Measurements from ENCODE around the gene TNS2. TPM values are rescaled to one million over a fixed set of nuclear protein-coding genes. Genes with fewer than 3 reads are reported as not detected.
A peak's percentile ranks its signal among the peaks of the same experiment; 100 is the strongest.

TNS2 gene
- polyA plus RNA-seq, 1 of the 3 experiments (the other 2 are of a cell fraction): 50.0 TPM

DNA sequence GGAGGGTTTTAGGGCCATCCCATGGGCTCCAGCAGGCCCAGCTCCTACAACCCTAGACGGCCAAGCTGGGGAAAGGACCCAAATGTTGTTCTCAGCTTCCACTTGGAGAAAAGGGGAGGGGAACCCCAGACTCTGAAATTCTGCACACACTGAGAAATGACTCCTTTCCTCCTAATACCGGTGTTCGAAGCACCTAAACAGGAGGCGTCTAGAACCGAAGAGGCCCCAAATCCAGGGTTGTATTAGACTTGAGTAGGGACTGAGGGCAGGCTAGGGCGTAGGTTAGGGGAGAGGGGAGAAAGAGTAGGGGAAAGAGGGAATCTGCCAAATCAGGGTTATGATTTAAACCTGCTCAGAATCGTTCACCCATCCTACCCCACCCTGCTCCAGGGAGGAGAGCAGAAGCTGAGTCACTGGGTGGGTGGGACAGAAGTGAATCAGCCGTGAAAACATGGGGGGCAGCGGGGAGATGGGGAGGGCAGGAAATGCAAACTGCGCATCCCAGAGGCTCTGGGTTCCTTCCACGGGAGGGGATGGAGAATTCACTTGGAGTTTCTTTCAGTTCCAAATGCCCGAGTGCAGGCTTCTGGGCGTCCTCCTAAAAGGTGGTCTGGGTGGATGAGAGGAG lies 48.6 kb downstream of the TNS2 start (continued):
- TF ChIP-seq, protein P1, sequence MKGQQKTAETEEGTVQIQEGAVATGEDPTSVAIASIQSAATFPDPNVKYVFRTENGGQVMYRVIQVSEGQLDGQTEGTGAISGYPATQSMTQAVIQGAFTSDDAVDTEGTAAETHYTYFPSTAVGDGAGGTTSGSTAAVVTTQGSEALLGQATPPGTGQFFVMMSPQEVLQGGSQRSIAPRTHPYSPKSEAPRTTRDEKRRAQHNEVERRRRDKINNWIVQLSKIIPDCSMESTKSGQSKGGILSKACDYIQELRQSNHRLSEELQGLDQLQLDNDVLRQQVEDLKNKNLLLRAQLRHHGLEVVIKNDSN (IDR thresholded peaks at IDR 0.05; ENCODE audit: borderline replicate concordance, low read depth): no peak
- TF ChIP-seq RXRA (IDR thresholded peaks at IDR 0.05; ENCODE audit: borderline replicate concordance, low read depth): peak; percentile 40; the same call in 1 of the 2 replicates
- TF ChIP-seq FOSL2 (IDR thresholded peaks at IDR 0.05; ENCODE audit: borderline replicate concordance, low read depth): peak; percentile 97
- 0 out of 2 replicates have a peak, but pooled peaks have one; percentile 41 for TF ChIP-seq GABPA (IDR thresholded peaks at IDR 0.05; ENCODE audit: low read depth)
- TF ChIP-seq TCF12 (IDR thresholded peaks at IDR 0.05): peak; percentile 72
- no peak for TF ChIP-seq MEF2A (IDR thresholded peaks at IDR 0.05; ENCODE audit: borderline replicate concordance, low read depth)
- TF ChIP-seq, protein P2, sequence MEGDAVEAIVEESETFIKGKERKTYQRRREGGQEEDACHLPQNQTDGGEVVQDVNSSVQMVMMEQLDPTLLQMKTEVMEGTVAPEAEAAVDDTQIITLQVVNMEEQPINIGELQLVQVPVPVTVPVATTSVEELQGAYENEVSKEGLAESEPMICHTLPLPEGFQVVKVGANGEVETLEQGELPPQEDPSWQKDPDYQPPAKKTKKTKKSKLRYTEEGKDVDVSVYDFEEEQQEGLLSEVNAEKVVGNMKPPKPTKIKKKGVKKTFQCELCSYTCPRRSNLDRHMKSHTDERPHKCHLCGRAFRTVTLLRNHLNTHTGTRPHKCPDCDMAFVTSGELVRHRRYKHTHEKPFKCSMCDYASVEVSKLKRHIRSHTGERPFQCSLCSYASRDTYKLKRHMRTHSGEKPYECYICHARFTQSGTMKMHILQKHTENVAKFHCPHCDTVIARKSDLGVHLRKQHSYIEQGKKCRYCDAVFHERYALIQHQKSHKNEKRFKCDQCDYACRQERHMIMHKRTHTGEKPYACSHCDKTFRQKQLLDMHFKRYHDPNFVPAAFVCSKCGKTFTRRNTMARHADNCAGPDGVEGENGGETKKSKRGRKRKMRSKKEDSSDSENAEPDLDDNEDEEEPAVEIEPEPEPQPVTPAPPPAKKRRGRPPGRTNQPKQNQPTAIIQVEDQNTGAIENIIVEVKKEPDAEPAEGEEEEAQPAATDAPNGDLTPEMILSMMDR (IDR thresholded peaks at IDR 0.05): no peak
- no peak for TF ChIP-seq GATA2 (CRISPR knock-in tag; IDR thresholded peaks at IDR 0.05)
- TF ChIP-seq SMC3 (IDR thresholded peaks at IDR 0.05; ENCODE audit: low read depth, low read length): no peak
- no peak for TF ChIP-seq FOXJ3 (CRISPR knock-in tag; IDR thresholded peaks at IDR 0.05)
- TF ChIP-seq, protein P3, sequence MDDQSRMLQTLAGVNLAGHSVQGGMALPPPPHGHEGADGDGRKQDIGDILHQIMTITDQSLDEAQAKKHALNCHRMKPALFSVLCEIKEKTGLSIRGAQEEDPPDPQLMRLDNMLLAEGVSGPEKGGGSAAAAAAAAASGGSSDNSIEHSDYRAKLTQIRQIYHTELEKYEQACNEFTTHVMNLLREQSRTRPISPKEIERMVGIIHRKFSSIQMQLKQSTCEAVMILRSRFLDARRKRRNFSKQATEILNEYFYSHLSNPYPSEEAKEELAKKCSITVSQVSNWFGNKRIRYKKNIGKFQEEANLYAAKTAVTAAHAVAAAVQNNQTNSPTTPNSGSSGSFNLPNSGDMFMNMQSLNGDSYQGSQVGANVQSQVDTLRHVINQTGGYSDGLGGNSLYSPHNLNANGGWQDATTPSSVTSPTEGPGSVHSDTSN (IDR thresholded peaks at IDR 0.05): peak; percentile 36; the same call in 1 of the 2 replicates
- TF ChIP-seq, protein P4, sequence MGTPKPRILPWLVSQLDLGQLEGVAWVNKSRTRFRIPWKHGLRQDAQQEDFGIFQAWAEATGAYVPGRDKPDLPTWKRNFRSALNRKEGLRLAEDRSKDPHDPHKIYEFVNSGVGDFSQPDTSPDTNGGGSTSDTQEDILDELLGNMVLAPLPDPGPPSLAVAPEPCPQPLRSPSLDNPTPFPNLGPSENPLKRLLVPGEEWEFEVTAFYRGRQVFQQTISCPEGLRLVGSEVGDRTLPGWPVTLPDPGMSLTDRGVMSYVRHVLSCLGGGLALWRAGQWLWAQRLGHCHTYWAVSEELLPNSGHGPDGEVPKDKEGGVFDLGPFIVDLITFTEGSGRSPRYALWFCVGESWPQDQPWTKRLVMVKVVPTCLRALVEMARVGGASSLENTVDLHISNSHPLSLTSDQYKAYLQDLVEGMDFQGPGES (IDR thresholded peaks at IDR 0.05; ENCODE audit: low read depth, low read length): no peak

DNA sequence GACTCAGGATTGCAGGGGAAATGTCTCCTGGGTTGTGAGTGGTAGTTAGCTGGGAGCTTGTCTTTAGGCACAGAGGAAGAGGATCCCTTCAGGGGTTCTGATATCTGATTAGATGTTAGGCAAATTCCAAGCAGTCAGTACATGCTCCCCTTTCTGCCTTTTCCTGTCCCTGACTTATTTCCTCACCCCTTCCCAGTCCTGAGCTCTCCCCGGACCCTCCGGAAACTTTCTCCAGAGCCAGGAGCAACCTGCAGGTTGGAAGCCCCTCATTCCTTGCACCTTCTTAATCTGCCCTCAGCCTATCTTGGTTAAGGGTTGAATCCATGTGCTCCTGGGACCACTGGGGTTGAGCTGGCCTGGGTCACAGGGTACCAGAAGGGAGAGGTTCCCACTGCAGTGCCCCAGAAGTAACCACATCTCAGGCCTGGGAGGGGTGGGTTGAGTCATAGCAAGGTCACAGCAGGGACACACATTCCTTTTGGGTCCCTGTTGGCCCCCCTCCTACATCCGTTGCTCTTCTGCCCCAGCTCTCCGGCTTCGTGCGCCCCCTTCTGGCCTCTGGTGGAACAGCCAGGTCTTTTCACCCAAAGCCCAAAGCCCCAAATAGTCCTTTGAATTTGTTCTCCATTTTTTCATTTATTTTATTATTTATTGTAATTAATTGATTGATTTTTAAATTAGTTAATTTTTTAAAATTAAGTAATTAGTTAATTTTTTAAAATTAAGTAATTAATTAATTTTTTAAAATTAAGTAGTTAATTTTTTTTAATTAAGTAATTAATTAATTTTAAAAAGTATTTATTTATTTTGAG lies 49.4 kb downstream of the TNS2 start:
- Histone ChIP-seq H3K4me3 (ENCODE audit: low read depth in 2 of 2, low read length in 1 of 2) (peak overlapping the region; percentile 62 to 78; a peak in 3 of 4 replicates), H3K27me3 (ENCODE audit: insufficient read depth) (no peaks in the 10 kb centered on the region), H4K20me1 (ENCODE audit: insufficient read depth) (no peaks in the 10 kb centered on the region), H3K36me3 (replicated peaks in 1 of 2; ENCODE audit: control insufficient read depth in 1 of 2, insufficient read depth in 2 of 2, low read length in 1 of 2) (peaks cover 8% of the 10 kb centered on the region in 2 experiments), H3F3A (replicated peaks; ENCODE audit: insufficient read depth) (peaks cover 30% of the 10 kb centered on the region), H3K27ac (ENCODE audit: low read depth in 2 of 2, low read length in 1 of 2) (peak overlapping the region; percentile 90 to 98), H3K4me2 (peak overlapping the region; percentile 100), H2AFZ (ENCODE audit: low read depth) (no peak overlapping the region), H3K4me1 (ENCODE audit: control insufficient read depth in 1 of 2, insufficient read depth in 2 of 2, low read depth in 1 of 2, low read length in 1 of 2) (peaks cover 10 to 21% of the 10 kb centered on the region in 2 experiments; a peak in 2 of 4 replicates), H3K79me2 (ENCODE audit: insufficient read depth) (peaks cover 10% of the 10 kb centered on the region; the same call in 1 of the 2 replicates), H3K9ac (peak overlapping the region; percentile 81), H3K9me2 (no peaks in the 10 kb centered on the region), H3K9me3 (no peaks in the 10 kb centered on the region)
- peak; percentile 90 for DNase-seq
- ChIA-PET CTCF (interaction anchor here (0.5 to 7.6 kb wide), 34 partner anchors 9 to 215 kb away, joined by 3 to 385 read pairs (median 4); partner anchors contain the start of genes ESPL1, SPRYD3 and TNS2), POLR2A (interaction anchor here (0.9 to 1.5 kb wide), 2 partner anchors 33 to 35 kb away, joined by 3 to 7 read pairs; no protein-coding TSS in a partner anchor)
- WGBS (ENCODE audit: low lambda C conversion rate): 23% methylated on average over 6 of the region's 6 CpGs
- TF ChIP-seq CHD2 (IDR thresholded peaks at IDR 0.05; ENCODE audit: low read length, partially characterized antibody) (no peak), TCF12 (IDR thresholded peaks at IDR 0.05) (peak; percentile 74), YY1 (IDR thresholded peaks at IDR 0.05; ENCODE audit: low read depth) (no peak), SMC3 (IDR thresholded peaks at IDR 0.05; ENCODE audit: low read depth, low read length) (peak; percentile 96), JUND (IDR thresholded peaks at IDR 0.05) (peak; percentile 72), RAD21 (IDR thresholded peaks at IDR 0.05; ENCODE audit: low read length) (peak; percentile 86), ELF1 (IDR thresholded peaks at IDR 0.05) (no peak), POLR2AphosphoS5 (IDR thresholded peaks at IDR 0.05; ENCODE audit: low read depth, low read length) (peak; percentile 38; the same call in 1 of the 2 replicates)
- TF ChIP-seq, protein P1 (IDR thresholded peaks at IDR 0.05; ENCODE audit: borderline replicate concordance, low read depth): no peak
- TF ChIP-seq, protein P5, sequence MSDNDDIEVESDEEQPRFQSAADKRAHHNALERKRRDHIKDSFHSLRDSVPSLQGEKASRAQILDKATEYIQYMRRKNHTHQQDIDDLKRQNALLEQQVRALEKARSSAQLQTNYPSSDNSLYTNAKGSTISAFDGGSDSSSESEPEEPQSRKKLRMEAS (IDR thresholded peaks at IDR 0.05; ENCODE audit: low read depth): peak; percentile 56; the same call in 1 of the 2 replicates
- TF ChIP-seq, protein P2 (IDR thresholded peaks at IDR 0.05): peak; percentile 90

All from SK-N-SH (cell line).